ENCODE results near the gene SLC6A17. TPM values are rescaled to one million over a fixed set of nuclear protein-coding genes. Genes with fewer than 3 reads are reported as not detected.

SLC6A17 gene
- total RNA-seq, 1 experiment from 2014 or later = 0.17 TPM

DNA sequence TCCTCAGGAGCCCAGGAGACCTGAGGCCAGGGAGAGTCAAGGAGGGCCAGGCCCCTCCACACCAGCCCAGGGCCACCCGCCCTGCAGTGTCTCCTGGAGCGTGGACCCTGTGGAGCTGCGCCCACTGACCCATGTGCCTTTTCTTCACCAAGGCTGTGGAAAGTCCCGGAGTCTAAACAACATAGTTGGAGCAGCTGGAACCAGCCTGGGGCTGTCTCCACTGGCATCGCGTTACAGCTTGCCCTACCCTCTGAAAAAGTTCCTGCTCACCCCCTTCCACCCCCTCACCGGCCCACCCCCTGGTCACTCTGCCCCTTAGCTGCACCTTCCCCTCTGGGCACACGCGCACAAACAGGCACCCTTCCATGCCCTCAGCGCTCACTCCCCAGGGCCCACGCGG, 78.1 kb downstream of the SLC6A17 start:
- no peak overlapping the region for H4K5ac ChIP-seq (ENCODE audit: insufficient read length, low read depth, low read length)
- H2AK5ac ChIP-seq (ENCODE audit: insufficient read length, low read length) = no peak overlapping the region
- H2BK15ac ChIP-seq (ENCODE audit: low read depth, low read length) = no peak overlapping the region
- Mint-ChIP-seq H3K27ac (peak overlapping the region in 1 of 3 experiments; percentile 28; a peak in 1 of 7 replicates), H3K4me1 (peaks cover 10 to 18% of the 10 kb centered on the region in 2 experiments; a peak in 3 of 4 replicates), H3K36me3 (ENCODE audit: insufficient read depth in 1 of 3, low read depth in 3 of 3) (peaks cover 0 to 12% (median 9%) of the 10 kb centered on the region in 3 experiments; a peak in 6 of 7 replicates), H3K9me3 (no peaks in the 10 kb centered on the region; a peak in 1 of 5 replicates), H3K4me3 (no peak overlapping the region), H3K27me3 (ENCODE audit: low read depth) (no peaks in the 10 kb centered on the region)
- H2AFZ ChIP-seq (ENCODE audit: low read length) = no peak overlapping the region
- H3K9ac ChIP-seq (ENCODE audit: extremely low read depth, insufficient read length, low read length) = no peak overlapping the region
- H3K18ac ChIP-seq (ENCODE audit: insufficient read length, low read depth, low read length) = no peak overlapping the region
- H3T11ph ChIP-seq (ENCODE audit: low read length) = no peak overlapping the region
- H3K9me3 ChIP-seq (ENCODE audit: control insufficient read depth, low read depth, low read length) = peaks cover 7% of the 10 kb centered on the region
- no peak overlapping the region for H2BK12ac ChIP-seq (ENCODE audit: insufficient read length, low read depth, low read length)
- no peak overlapping the region for H4K91ac ChIP-seq (ENCODE audit: insufficient read length, low read depth, low read length)
- no peaks in the 10 kb centered on the region for H3K79me2 ChIP-seq (ENCODE audit: insufficient read depth, low read length)
- TF ChIP-seq, protein P1, sequence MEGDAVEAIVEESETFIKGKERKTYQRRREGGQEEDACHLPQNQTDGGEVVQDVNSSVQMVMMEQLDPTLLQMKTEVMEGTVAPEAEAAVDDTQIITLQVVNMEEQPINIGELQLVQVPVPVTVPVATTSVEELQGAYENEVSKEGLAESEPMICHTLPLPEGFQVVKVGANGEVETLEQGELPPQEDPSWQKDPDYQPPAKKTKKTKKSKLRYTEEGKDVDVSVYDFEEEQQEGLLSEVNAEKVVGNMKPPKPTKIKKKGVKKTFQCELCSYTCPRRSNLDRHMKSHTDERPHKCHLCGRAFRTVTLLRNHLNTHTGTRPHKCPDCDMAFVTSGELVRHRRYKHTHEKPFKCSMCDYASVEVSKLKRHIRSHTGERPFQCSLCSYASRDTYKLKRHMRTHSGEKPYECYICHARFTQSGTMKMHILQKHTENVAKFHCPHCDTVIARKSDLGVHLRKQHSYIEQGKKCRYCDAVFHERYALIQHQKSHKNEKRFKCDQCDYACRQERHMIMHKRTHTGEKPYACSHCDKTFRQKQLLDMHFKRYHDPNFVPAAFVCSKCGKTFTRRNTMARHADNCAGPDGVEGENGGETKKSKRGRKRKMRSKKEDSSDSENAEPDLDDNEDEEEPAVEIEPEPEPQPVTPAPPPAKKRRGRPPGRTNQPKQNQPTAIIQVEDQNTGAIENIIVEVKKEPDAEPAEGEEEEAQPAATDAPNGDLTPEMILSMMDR (conservative IDR thresholded peaks at IDR 0.05) = no peak
- no peak overlapping the region for H2BK5ac ChIP-seq (ENCODE audit: insufficient read length, low read length)
- no peak overlapping the region for H4K8ac ChIP-seq (replicated peaks; ENCODE audit: insufficient read length, low read depth, low read length)
- no peak overlapping the region for H3K4me2 ChIP-seq (ENCODE audit: insufficient read depth, insufficient read length, low read length)
- H3K4me1 ChIP-seq (ENCODE audit: insufficient read depth, low read length) = no peaks in the 10 kb centered on the region
- H3K14ac ChIP-seq (ENCODE audit: insufficient read depth, low read length) = no peak overlapping the region; the same call in 1 of the 2 replicates
- no CpG with 5 or more reads among the region's 12 CpGs for WGBS (ENCODE audit: extremely low coverage, insufficient read length, low lambda C conversion rate)
- H3K27me3 ChIP-seq (ENCODE audit: insufficient read depth, low read length) = no peaks in the 10 kb centered on the region
- H2BK120ac ChIP-seq (ENCODE audit: low read depth, low read length, poor library complexity, severe bottlenecking) = no peak overlapping the region
- H4K20me1 ChIP-seq (ENCODE audit: control insufficient read depth, insufficient read depth, insufficient read length) = no peaks in the 10 kb centered on the region
- no peak overlapping the region for H3K23ac ChIP-seq (ENCODE audit: insufficient read length, low read depth, low read length)
- no peaks in the 10 kb centered on the region for H3K23me2 ChIP-seq (ENCODE audit: insufficient read length, low read depth, low read length, poor library complexity, severe bottlenecking)
- no peak overlapping the region for H3K56ac ChIP-seq (ENCODE audit: insufficient read length, low read depth, low read length)
- no peak for DNase-seq
- H2BK20ac ChIP-seq (ENCODE audit: low read depth, low read length, poor library complexity, severe bottlenecking) = no peak overlapping the region
- H3K4ac ChIP-seq (ENCODE audit: low read depth, low read length) = no peak overlapping the region
- no peaks in the 10 kb centered on the region for H3K79me1 ChIP-seq (ENCODE audit: insufficient read depth, low read depth, low read length, poor library complexity, severe bottlenecking)
- no peak overlapping the region for H3K27ac ChIP-seq (ENCODE audit: insufficient read length, low read depth, low read length)

Data from H9 (cell line).